Left ventricle myocardium inferior (tissue), 1 donor: ENCODE data around the gene COMMD1. TPM values are rescaled to one million over a fixed set of nuclear protein-coding genes. Genes with fewer than 3 reads are reported as not detected.
A peak's percentile ranks its signal among the peaks of the same experiment; 100 is the strongest.
"Not testable (repeated sequence)": the region's sequence is repeated elsewhere in the genome, so short reads cannot be mapped to it uniquely, and the experiment has no call there.

Source experiments
- DNase-seq: peaks from one replicate; pipeline ENCODE4 v3.0.0-alpha.2; 2020
- H3K27ac ChIP-seq: fragments of 200-600 bp; replicated peaks from 2 replicates; pipeline ENCODE4 v1.8.0; 2021
- H3K27me3 ChIP-seq: fragments of 200-600 bp; 2 replicates; pipeline ENCODE4 v1.8.0; 2021; ENCODE audit warnings: low read depth
- H3K36me3 ChIP-seq: fragments of 200-600 bp; 2 replicates; pipeline ENCODE4 v1.8.0; 2021
- H3K4me1 ChIP-seq: fragments of 200-600 bp; 2 replicates; pipeline ENCODE4 v1.8.0; 2021
- H3K4me3 ChIP-seq: fragments of 200-600 bp; 2 replicates; pipeline ENCODE4 v1.8.0; 2021; ENCODE audit warnings: mild to moderate bottlenecking, moderate library complexity
- H3K9me3 ChIP-seq: fragments of 200-600 bp; replicated peaks from 2 replicates; pipeline ENCODE4 v1.8.0; 2021
- CTCF ChIP-seq: fragments of 200-600 bp; IDR thresholded peaks from 2 replicates; pipeline ENCODE4 v1.8.0; 2021; ENCODE audit warnings: antibody characterized with exemption, mild to moderate bottlenecking, borderline replicate concordance
- intact Hi-C: fragments of 100-400 bp; cut with micrococcal nuclease; formaldehyde crosslinking; loops from one replicate; pipeline ENCODE4 v1.11.0; 2022
- total RNA-seq: library from RNA; stranded (reverse); fragmentation: NEBNext Ultra II Directional; extraction: Animal tissue kit (Norgen Biotek cat#: 25700); gene quantifications from one replicate; pipeline ENCODE4 v1.2.1, GENCODE V29; 2021
- donor health status: DM: no; HTN: yes; CAD: no; lungs with severe emphysema.

Gene COMMD1
- total RNA-seq, 1 donor from 2014 or later: 63.7 TPM

- H3K4me1 ChIP-seq: peaks cover 14% of the 10 kb centered on the region
- intact Hi-C loops: no loop called here
- DNase-seq: no peak
Measured at GRCh38 chr2:62000538-62000937, 95.1 kb downstream of the COMMD1 start.

DNA sequence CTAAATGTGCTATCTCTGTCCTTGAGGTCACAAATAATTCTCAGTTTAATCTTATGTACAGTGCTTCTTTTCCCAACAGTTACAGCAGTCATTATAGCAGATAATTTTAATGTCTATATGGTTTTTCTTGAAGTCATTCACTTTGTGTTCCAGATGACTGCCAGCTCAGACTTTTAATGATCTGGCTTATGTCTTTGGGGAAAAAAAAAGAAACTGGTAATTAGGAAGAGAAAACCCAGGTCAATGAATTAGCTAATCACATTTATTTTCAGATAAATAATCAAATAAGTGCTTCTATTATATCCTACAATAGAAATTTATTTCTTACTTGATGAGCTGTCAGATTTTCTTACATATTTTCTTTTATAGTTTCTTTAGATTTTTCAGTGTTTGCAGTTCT lies 96.0 kb downstream of the COMMD1 start:
- Histone ChIP-seq H3K4me1 (peaks cover 11% of the 10 kb centered on the region), H3K27ac (no peak overlapping the region), H3K4me3 (no peak overlapping the region), H3K36me3 (peaks cover 22% of the 10 kb centered on the region), H3K27me3 (no peaks in the 10 kb centered on the region), H3K9me3 (no peaks in the 10 kb centered on the region)
- TF ChIP-seq CTCF: no peak
- no peak for DNase-seq
- intact Hi-C loops: no loop called here

More at GRCh38 chr2:62000538-62000937, 95.1 kb downstream of the COMMD1 start:
- Histone ChIP-seq H3K36me3 (peaks cover 22% of the 10 kb centered on the region), H3K9me3 (no peaks in the 10 kb centered on the region), H3K27me3 (no peaks in the 10 kb centered on the region), H3K27ac (no peak overlapping the region), H3K4me3 (no peak overlapping the region)
- no peak for TF ChIP-seq CTCF

DNA sequence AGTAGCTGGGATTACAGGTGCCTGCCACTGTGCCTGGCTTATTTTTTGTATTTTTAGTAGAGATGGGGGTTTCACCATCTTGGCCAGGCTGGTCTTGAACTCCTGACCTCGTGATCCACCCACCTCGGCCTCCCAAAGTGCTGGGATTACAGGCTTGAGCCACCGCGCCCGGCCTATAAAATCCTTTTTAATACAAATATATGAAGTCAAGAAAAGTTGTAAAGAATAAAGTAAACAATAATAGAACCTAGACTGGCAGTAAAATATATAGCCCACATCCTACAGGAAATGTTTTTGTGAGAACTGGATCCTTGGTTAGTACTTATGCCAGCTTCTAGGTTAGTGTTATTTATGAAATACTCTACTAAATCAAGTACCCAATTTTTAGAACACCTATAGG lies 99.0 kb downstream of the COMMD1 start:
- H3K4me1 ChIP-seq: peaks cover 22% of the 10 kb centered on the region
- H3K27me3 ChIP-seq, intact Hi-C loops, DNase-seq, H3K4me3 ChIP-seq, H3K9me3 ChIP-seq: not testable (repeated sequence)
- peaks cover 22% of the 10 kb centered on the region for H3K36me3 ChIP-seq
- peak overlapping the region; percentile 48 for H3K27ac ChIP-seq

DNA sequence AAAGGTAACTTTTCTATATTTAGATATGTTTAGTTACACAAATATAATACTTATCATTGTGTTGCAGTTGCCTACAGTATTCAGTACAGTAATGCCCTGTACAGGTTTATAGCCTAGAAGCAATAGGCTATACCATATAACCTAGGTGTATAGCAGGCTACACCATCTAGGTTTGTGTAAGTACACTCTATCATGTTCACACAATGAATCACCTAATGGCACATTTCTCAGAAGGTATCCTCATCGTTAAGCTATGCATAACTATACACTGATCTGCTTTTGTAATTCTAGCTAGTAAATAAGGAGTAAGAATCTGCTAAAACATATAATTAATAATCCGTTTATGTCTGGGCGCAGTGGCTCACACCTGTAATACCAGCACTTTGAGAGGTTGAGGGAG lies 102.1 kb downstream of the COMMD1 start:
- intact Hi-C loops: no loop called here
- DNase-seq: no peak
- no peaks in the 10 kb centered on the region for H3K9me3 ChIP-seq
- H3K4me1 ChIP-seq: peaks cover 22% of the 10 kb centered on the region
- H3K27me3 ChIP-seq: no peaks in the 10 kb centered on the region
- no peak for TF ChIP-seq CTCF
- H3K4me3 ChIP-seq: no peak overlapping the region
- H3K36me3 ChIP-seq: peaks cover 9% of the 10 kb centered on the region
- H3K27ac ChIP-seq: no peak overlapping the region

GRCh38 chr2:62010632-62011256 lies 105.3 kb downstream of the COMMD1 start:
- Histone ChIP-seq H3K4me1 (peaks cover 39% of the 10 kb centered on the region), H3K27me3 (no peaks in the 10 kb centered on the region), H3K27ac (no peak overlapping the region), H3K4me3 (no peak overlapping the region), H3K9me3 (no peaks in the 10 kb centered on the region), H3K36me3 (no peaks in the 10 kb centered on the region)
- no peak for TF ChIP-seq CTCF
- intact Hi-C loops: no loop called here
- no peak for DNase-seq

- Histone ChIP-seq H3K4me3 (no peak overlapping the region), H3K27ac (peak overlapping the region; percentile 68), H3K4me1 (peaks cover 26% of the 10 kb centered on the region), H3K36me3 (no peaks in the 10 kb centered on the region), H3K27me3 (no peaks in the 10 kb centered on the region), H3K9me3 (no peaks in the 10 kb centered on the region)
- no peak for DNase-seq
- no peak for TF ChIP-seq CTCF
- intact Hi-C loops: no loop called here
Measured at GRCh38 chr2:62013641-62014040, 108.2 kb downstream of the COMMD1 start.
